MM.1S (cell line): ENCODE results near the gene GRK2.

Experiments used
- EZH2 ChIP-seq: fragments of 300-600 bp; sonication (generic); optimal IDR thresholded peaks from 2 replicates; pipeline ENCODE3; 2017; ENCODE audit warnings: low read depth, mild to moderate bottlenecking, antibody characterized with exemption, low read length, mixed read lengths
- EZH2phosphoT487 ChIP-seq: fragments of 300-600 bp; sonication (generic); IDR thresholded peaks from 2 replicates; pipeline ENCODE4 v1.6.1; 2018; ENCODE audit warnings: antibody characterized with exemption, low read length
- TF ChIP-seq, protein P1 (sequence below): fragments of 300-600 bp; sonication (generic); IDR thresholded peaks from 2 replicates; pipeline ENCODE4 v1.5.1; 2016; ENCODE audit warnings: antibody characterized with exemption, low read length, mixed read lengths

- TF ChIP-seq EZH2phosphoT487 = no peak
- TF ChIP-seq, protein P1, sequence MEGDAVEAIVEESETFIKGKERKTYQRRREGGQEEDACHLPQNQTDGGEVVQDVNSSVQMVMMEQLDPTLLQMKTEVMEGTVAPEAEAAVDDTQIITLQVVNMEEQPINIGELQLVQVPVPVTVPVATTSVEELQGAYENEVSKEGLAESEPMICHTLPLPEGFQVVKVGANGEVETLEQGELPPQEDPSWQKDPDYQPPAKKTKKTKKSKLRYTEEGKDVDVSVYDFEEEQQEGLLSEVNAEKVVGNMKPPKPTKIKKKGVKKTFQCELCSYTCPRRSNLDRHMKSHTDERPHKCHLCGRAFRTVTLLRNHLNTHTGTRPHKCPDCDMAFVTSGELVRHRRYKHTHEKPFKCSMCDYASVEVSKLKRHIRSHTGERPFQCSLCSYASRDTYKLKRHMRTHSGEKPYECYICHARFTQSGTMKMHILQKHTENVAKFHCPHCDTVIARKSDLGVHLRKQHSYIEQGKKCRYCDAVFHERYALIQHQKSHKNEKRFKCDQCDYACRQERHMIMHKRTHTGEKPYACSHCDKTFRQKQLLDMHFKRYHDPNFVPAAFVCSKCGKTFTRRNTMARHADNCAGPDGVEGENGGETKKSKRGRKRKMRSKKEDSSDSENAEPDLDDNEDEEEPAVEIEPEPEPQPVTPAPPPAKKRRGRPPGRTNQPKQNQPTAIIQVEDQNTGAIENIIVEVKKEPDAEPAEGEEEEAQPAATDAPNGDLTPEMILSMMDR = no peak
- TF ChIP-seq EZH2 = no peak
Measured at GRCh38 chr11:67295846-67296245, 29.6 kb downstream of the GRK2 start.
